SK-N-SH (cell line): ENCODE measurements around the gene HNRNPD. TPM values are rescaled to one million over a fixed set of nuclear protein-coding genes. Genes with fewer than 3 reads are reported as not detected.

Experiments used
- CTCF ChIA-PET: fragments of 300-600, 350-600 bp; formaldehyde crosslinking; extraction: SDS; loops from one replicate; lab custom pipeline; 2021; lab: Yijun Ruan, JAX
- POLR2A ChIA-PET: fragments of 350-600 bp; sonication (Branson Sonifier 250); formaldehyde crosslinking; extraction: SDS; loops from one replicate; lab custom pipeline; 2020; ENCODE audit warnings: antibody characterized with exemption, inconsistent platforms; lab: Yijun Ruan, JAX
- DNase-seq: peaks from one replicate; pipeline ENCODE4 v3.0.0; 2012
- H2AFZ ChIP-seq: fragments of 200-600 bp; sonication (generic); 2 replicates; pipeline ENCODE4 v1.8.1; 2016; ENCODE audit warnings: antibody characterized with exemption, mild to moderate bottlenecking, low read depth
- H3F3A ChIP-seq: fragments of 200-600 bp; sonication (generic); replicated peaks from 2 replicates; pipeline ENCODE3; 2016; ENCODE audit warnings: antibody characterized with exemption, mild to moderate bottlenecking; ENCODE audit not compliant: insufficient read depth
- H3K27ac ChIP-seq, 2 experiments: fragments of 200-500 bp in 1 of 2; fragments of 200-600 bp in 1 of 2; sonication (Bioruptor generic) in 1 of 2; sonication (generic), shearing (Covaris generic) in 1 of 2; 2 replicates each; pipeline versions ENCODE4 v1.5.1 to v1.6.1; 2014 to 2016; ENCODE audit warnings: low read depth in 2 of 2, inconsistent platforms in 1 of 2, low read length in 1 of 2, mild to moderate bottlenecking in 1 of 2, mixed read lengths in 1 of 2
- H3K27me3 ChIP-seq: fragments of 200-600 bp; sonication (generic), shearing (Covaris generic); 2 replicates; pipeline ENCODE4 v1.6.1; 2016; ENCODE audit warnings: mixed run types; ENCODE audit not compliant: insufficient read depth
- H3K36me3 ChIP-seq, 2 experiments: fragments of 200-500 bp in 1 of 2; fragments of 200-600 bp in 1 of 2; sonication (Bioruptor generic) in 1 of 2; sonication (generic) in 1 of 2; replicated peaks in 1 of 2; 2 replicates each; pipeline versions ENCODE3 to v1.5.1; 2014 to 2016; ENCODE audit warnings: low read length in 1 of 2, mild to moderate bottlenecking in 1 of 2; ENCODE audit not compliant: insufficient read depth in 2 of 2, control insufficient read depth in 1 of 2
- H3K4me1 ChIP-seq, 2 experiments: fragments of 200-500 bp in 1 of 2; fragments of 200-600 bp in 1 of 2; sonication (Bioruptor generic) in 1 of 2; sonication (generic), shearing (Covaris generic) in 1 of 2; 2 replicates each; pipeline versions ENCODE4 v1.5.1 to v1.6.1; 2014 to 2016; ENCODE audit warnings: low read depth in 1 of 2, low read length in 1 of 2, mixed run types in 1 of 2; ENCODE audit not compliant: insufficient read depth in 2 of 2, control insufficient read depth in 1 of 2
- H3K4me2 ChIP-seq: fragments of 200-600 bp; sonication (generic), shearing (Covaris generic); 2 replicates; pipeline ENCODE4 v1.6.1; 2017; ENCODE audit warnings: mixed run types
- H3K4me3 ChIP-seq, 2 experiments: fragments of 200-500 bp in 1 of 2; fragments of 200-600 bp in 1 of 2; sonication (Bioruptor generic) in 1 of 2; sonication (generic), shearing (Covaris generic) in 1 of 2; 2 replicates each; pipeline versions ENCODE4 v1.5.1 to v1.8.1; 2014 to 2016; ENCODE audit warnings: low read depth in 2 of 2, inconsistent platforms in 1 of 2, low read length in 1 of 2, mild to moderate bottlenecking in 1 of 2, mixed read lengths in 1 of 2, moderate library complexity in 1 of 2
- H3K79me2 ChIP-seq: fragments of 200-600 bp; sonication (generic); 2 replicates; pipeline ENCODE4 v1.8.1; 2017; ENCODE audit warnings: mild to moderate bottlenecking; ENCODE audit not compliant: insufficient read depth
- H3K9ac ChIP-seq: fragments of 200-600 bp; sonication (generic); 2 replicates; pipeline ENCODE4 v1.6.1; 2017; ENCODE audit warnings: mixed run types
- H3K9me2 ChIP-seq: fragments of 200-600 bp; sonication (generic); 2 replicates; pipeline ENCODE4 v1.6.1; 2017; ENCODE audit warnings: mixed run types
- H3K9me3 ChIP-seq: fragments of 200-600 bp; sonication (generic); 2 replicates; pipeline ENCODE4 v1.6.1; 2017; ENCODE audit warnings: mixed run types, mild to moderate bottlenecking, moderate library complexity
- H4K20me1 ChIP-seq: fragments of 200-600 bp; sonication (generic); 2 replicates; pipeline ENCODE4 v1.6.1; 2017; ENCODE audit warnings: mild to moderate bottlenecking, mixed run types; ENCODE audit not compliant: insufficient read depth
- CHD2 ChIP-seq: fragments of 150-350 bp; IDR thresholded peaks from 2 replicates; pipeline ENCODE4 v1.6.1; 2018; ENCODE audit warnings: low read length; ENCODE audit not compliant: partially characterized antibody
- ELF1 ChIP-seq: IDR thresholded peaks from 2 replicates; pipeline ENCODE4 v1.4.0; 2012
- FOSL2 ChIP-seq: IDR thresholded peaks from 2 replicates; pipeline ENCODE4 v1.4.0; 2012; ENCODE audit warnings: low read depth, mild to moderate bottlenecking, moderate library complexity, borderline replicate concordance
- FOXM1 ChIP-seq: IDR thresholded peaks from 2 replicates; pipeline ENCODE4 v1.4.0; 2012; ENCODE audit warnings: low read depth, mild to moderate bottlenecking
- IRF3 ChIP-seq: fragments of 150-350 bp; IDR thresholded peaks from 2 replicates; pipeline ENCODE4 v1.6.1; 2016; ENCODE audit warnings: mild to moderate bottlenecking, low read depth, low read length
- NFIC ChIP-seq: IDR thresholded peaks from 2 replicates; pipeline ENCODE4 v1.4.0; 2012; ENCODE audit warnings: borderline replicate concordance
- NRF1 ChIP-seq: IDR thresholded peaks from 2 replicates; pipeline ENCODE4 v1.6.1; 2012; ENCODE audit warnings: low read depth, mild to moderate bottlenecking, low read length
- PBX3 ChIP-seq: IDR thresholded peaks from 2 replicates; pipeline ENCODE4; 2012
- POLR2AphosphoS5 ChIP-seq: IDR thresholded peaks from 2 replicates; pipeline ENCODE4 v1.6.1; 2012; ENCODE audit warnings: low read depth, low read length
- RAD21 ChIP-seq: IDR thresholded peaks from 2 replicates; pipeline ENCODE4 v1.6.1; 2012; ENCODE audit warnings: mild to moderate bottlenecking, low read length
- REST ChIP-seq: IDR thresholded peaks from 2 replicates; pipeline ENCODE4 v1.6.1; 2012; ENCODE audit warnings: mild to moderate bottlenecking, low read depth, low read length, moderate library complexity
- RFX5 ChIP-seq: IDR thresholded peaks from 2 replicates; pipeline ENCODE4 v1.6.1; 2012; ENCODE audit warnings: mild to moderate bottlenecking, improper control_type of control experiment, low read length
- SIN3A ChIP-seq: IDR thresholded peaks from 2 replicates; pipeline ENCODE4 v1.6.1; 2012; ENCODE audit warnings: low read depth, mild to moderate bottlenecking, low read length, moderate library complexity, borderline replicate concordance
- SMC3 ChIP-seq: IDR thresholded peaks from 2 replicates; pipeline ENCODE4 v1.6.1; 2012; ENCODE audit warnings: low read depth, low read length, improper control_type of control experiment
- TAF1 ChIP-seq: IDR thresholded peaks from 2 replicates; pipeline ENCODE4 v1.6.1; 2012; ENCODE audit warnings: low read depth, mild to moderate bottlenecking, low read length, moderate library complexity, borderline replicate concordance
- TEAD4 ChIP-seq: IDR thresholded peaks from 2 replicates; pipeline ENCODE4 v1.4.0; 2012; ENCODE audit warnings: mild to moderate bottlenecking, borderline replicate concordance; ENCODE audit not compliant: insufficient read depth
- USF1 ChIP-seq: IDR thresholded peaks from 2 replicates; pipeline ENCODE4 v1.4.0; 2012; ENCODE audit warnings: low read depth, borderline replicate concordance
- YY1 ChIP-seq: IDR thresholded peaks from 2 replicates; pipeline ENCODE4 v1.4.0; 2012; ENCODE audit warnings: low read depth, mild to moderate bottlenecking
- ZBTB33 ChIP-seq: IDR thresholded peaks from 2 replicates; pipeline ENCODE4 v1.4.0; 2012; ENCODE audit warnings: low read depth, borderline replicate concordance
- WGBS: methylation state at CpG from one replicate; pipeline ENCODE4 v1.1.6; 2017; ENCODE audit warnings: low lambda C conversion rate; 5-methylcytosine and 5-hydroxymethylcytosine counted together
- polyA plus RNA-seq, 3 experiments: library from polyadenylated mRNA; depleted of rRNA; stranded (reverse); fragments of >200 nt; gene quantifications; 2 replicates each; pipeline ENCODE4 v1.2.3, GENCODE V29; 2012

HNRNPD gene
- polyA plus RNA-seq, 1 of the 3 experiments (the other 2 are of a cell fraction), result 286 TPM

- TF ChIP-seq NRF1 (no peak), TEAD4 (no peak), NFIC (no peak), ELF1 (no peak), SMC3 (no peak), USF1 (no peak), ZBTB33 (no peak), YY1 (no peak), RFX5 (no peak), IRF3 (no peak), POLR2AphosphoS5 (no peak), CHD2 (no peak), RAD21 (no peak), SIN3A (no peak), FOXM1 (no peak), FOSL2 (no peak), PBX3 (no peak), TAF1 (no peak), REST (no peak)
- DNase-seq, result no peak
- Histone ChIP-seq H4K20me1 (no peaks in the 10 kb centered on the region), H3K9me3 (no peaks in the 10 kb centered on the region), H2AFZ (no peak overlapping the region), H3K79me2 (no peaks in the 10 kb centered on the region), H3K4me2 (no peak overlapping the region), H3K36me3 (no peaks in the 10 kb centered on the region), H3K4me1 (no peaks in the 10 kb centered on the region), H3K9me2 (no peaks in the 10 kb centered on the region), H3F3A (no peaks in the 10 kb centered on the region), H3K27ac (no peak overlapping the region), H3K4me3 (no peak overlapping the region), H3K9ac (no peak overlapping the region), H3K27me3 (no peaks in the 10 kb centered on the region)
- CTCF ChIA-PET, result no interaction called here
- POLR2A ChIA-PET, result no interaction called here
- 88% methylated on average over 7 of the region's 7 CpGs for WGBS
Observed at GRCh38 chr4:82401600-82401999, 27.8 kb upstream of the HNRNPD start.
